GM18505 (cell line): ENCODE measurements around the gene PLEKHA5.
"Not testable (repeated sequence)": the region's sequence is repeated elsewhere in the genome, so short reads cannot be mapped to it uniquely, and the experiment has no call there.

Experiments
- ATAC-seq: cut with Tn5 transposase; IDR thresholded peaks from one replicate; pipeline ENCODE4 v1.9.1; 2021; ENCODE audit not compliant: unreplicated experiment
- POLR2A ChIP-seq: IDR thresholded peaks from 4 replicates; pipeline ENCODE4 v1.6.1; 2011; ENCODE audit warnings: borderline replicate concordance; ENCODE audit not compliant: insufficient read depth, insufficient read length; ENCODE audit errors: extremely low read depth

Gene PLEKHA5, protein sequence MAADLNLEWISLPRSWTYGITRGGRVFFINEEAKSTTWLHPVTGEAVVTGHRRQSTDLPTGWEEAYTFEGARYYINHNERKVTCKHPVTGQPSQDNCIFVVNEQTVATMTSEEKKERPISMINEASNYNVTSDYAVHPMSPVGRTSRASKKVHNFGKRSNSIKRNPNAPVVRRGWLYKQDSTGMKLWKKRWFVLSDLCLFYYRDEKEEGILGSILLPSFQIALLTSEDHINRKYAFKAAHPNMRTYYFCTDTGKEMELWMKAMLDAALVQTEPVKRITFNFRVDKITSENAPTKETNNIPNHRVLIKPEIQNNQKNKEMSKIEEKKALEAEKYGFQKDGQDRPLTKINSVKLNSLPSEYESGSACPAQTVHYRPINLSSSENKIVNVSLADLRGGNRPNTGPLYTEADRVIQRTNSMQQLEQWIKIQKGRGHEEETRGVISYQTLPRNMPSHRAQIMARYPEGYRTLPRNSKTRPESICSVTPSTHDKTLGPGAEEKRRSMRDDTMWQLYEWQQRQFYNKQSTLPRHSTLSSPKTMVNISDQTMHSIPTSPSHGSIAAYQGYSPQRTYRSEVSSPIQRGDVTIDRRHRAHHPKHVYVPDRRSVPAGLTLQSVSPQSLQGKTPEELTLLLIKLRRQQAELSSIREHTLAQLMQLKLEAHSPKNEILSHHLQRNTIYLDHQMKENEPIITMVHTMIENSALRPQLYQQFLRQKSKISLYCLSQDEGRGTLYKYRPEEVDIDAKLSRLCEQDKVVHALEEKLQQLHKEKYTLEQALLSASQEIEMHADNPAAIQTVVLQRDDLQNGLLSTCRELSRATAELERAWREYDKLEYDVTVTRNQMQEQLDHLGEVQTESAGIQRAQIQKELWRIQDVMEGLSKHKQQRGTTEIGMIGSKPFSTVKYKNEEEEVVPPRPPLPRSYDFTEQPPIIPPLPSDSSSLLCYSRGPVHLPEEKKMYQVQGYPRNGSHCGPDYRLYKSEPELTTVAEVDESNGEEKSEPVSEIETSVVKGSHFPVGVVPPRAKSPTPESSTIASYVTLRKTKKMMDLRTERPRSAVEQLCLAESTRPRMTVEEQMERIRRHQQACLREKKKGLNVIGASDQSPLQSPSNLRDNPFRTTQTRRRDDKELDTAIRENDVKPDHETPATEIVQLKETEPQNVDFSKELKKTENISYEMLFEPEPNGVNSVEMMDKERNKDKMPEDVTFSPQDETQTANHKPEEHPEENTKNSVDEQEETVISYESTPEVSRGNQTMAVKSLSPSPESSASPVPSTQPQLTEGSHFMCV

DNA sequence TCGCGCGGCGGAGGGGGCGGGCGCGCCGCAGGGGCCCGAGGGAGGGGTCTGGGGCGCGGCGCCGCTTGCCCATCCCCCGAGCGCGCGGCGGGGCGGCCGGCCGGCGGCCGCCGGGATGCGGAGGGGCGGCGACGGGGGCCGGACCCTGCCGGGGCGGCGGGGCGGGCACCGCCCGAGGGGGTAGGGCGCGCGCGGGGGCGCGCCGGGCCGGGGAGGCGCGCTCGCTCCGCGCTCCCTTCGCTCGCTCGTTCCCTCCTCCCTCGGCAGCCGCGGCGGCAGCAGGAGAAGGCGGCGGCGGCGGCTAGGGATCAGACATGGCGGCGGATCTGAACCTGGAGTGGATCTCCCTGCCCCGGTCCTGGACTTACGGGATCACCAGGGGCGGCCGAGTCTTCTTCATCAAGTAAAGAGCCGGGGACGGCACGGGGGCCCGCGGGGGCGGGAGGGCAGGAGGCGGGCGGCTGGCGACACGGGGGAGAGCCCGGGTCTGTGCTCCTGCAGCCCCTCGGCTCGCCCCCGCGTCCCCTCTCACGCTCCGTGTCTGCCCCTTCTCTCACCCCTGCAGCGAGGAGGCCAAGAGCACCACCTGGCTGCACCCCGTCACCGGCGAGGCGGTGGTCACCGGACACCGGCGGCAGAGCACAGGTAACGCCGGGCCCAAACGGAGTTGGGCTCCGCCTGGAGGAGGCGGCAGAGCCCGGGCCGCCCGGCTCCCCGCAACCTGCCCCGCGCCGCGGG, at the start of gene PLEKHA5:
Gene PLEKHA5, plus strand, starts transcription at position 248 of the 738 bp plus-strand sequence. Its CDS starts 67 bp downstream, at position 315.
- no peak for TF ChIP-seq POLR2A
- ATAC-seq, result no peak

DNA sequence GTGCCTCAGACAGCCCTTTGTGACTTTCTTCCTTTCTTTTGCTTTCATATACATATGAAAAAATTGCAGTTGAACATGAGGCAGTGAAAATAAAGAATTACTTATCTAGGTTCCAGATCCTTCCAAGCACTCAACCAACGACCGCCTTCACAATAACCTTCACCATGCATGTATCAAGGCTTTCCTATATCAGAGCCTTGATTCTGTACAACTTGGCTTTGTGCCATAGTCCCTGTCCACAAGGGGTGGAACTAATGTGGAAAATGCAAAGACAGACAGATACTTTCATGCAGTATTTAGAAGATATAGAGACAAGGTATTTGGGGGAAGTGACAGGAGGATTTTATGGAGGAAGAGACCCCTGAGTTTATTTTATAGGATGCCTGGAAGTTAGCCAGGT, 48.6 kb upstream of the PLEKHA5 start:
- no peak for TF ChIP-seq POLR2A

DNA sequence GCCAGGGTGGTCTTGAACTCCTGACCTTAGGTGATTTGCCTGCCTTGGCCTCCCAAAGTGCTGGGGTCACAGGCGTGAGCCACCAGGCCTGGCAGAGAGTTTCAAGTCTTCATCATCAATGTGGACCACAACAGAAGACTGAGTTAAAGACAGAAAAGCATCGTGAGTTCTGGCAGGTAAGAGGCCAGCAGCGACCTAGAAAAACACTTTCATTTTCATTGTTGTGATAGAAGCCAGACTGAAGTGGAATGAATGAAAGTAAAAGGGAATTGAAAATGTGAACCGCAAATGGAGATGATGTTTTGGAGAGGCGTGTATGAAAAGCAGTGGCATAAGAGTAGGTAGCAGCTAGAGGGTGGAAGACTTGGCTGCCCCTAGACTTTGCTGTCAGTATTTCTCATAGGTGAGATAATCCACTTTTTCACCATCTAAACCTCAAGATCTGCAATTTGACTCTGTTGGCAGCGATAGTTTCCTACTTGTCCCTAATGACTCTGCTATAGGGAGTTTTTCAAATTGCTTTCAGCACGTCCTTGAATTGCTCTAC, 47.1 kb upstream of the PLEKHA5 start:
- no peak for ATAC-seq
- TF ChIP-seq POLR2A, result no peak

More for the DNA sequence above, 48.6 kb upstream of the PLEKHA5 start:
- ATAC-seq, result no peak

DNA sequence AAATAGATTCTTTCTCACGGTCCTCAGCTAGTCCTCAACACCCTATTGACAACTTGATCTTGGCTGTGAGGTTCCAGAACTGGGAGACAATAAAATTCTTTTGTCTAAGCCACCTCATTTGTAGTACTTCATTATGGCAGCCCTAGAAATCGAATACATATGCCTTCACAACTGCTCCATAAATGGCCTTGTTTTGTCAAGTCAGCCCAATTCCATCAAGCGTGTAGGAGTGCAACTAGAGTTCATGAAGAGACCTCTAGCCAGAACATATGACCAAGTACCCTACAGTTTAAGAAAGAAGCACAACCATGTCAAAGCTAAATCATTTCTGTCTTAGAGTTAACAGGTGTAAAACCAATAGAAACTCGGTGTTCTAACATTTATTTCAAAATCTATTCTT, 45.0 kb upstream of the PLEKHA5 start:
- ATAC-seq, result no peak
- TF ChIP-seq POLR2A, result no peak

DNA sequence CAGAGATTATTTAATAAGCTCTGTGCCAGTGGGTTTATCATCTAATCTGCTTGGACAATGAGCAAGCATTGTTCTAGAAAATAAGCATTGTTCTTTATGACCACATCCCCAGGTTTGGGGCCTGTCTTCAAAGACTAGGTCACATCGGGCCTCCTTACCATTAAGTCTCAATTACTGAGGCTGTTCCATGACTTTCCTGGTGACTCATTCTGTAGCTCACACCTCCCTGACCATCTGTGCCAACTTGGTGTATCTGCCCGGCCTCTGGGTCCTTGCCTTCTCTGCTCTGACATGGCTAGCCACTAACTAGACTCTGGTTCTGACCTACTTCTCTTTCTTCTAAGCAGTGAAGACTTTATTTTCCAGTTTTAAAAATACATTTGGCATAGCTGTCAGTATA, 44.4 kb upstream of the PLEKHA5 start:
- no peak for TF ChIP-seq POLR2A
- no peak for ATAC-seq

DNA sequence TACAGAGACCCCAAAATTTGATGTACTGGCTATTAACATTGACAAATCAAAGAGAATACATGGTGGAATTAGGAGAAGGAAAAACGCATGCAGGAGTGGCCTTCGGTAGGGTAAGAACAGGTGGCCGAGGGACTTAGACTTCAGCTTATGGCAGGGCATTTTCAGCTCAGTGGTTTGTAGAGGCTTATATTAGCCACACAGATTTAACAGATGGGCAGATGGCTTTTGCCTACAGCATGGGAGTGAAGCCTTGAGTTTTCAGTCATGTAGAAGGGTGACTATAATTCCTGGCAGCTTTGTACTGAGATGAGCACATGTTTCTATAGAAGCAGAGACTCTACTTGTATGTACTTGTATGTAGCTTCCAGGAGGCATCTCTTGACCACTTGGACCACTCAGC, 40.9 kb upstream of the PLEKHA5 start:
- ATAC-seq, result no peak
- no peak for TF ChIP-seq POLR2A

DNA sequence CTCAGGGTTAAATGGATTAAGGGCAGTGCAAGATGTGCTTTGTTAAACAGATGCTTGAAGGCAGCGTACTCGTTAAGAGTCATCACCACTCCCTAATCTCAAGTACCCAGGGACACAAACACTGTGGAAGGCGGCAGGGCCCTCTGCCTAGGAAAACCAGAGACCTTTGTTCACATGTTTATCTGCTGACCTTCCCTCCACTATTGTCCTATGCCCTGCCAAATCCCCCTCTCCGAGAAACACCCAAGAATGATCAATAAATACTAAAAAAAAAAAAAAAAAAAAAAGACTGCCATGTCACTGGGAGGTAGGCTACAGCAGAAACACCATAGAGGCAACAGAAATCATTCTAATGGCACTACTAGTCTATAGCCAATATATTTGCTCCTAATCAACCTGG, 37.1 kb upstream of the PLEKHA5 start:
- ATAC-seq, result not testable (repeated sequence)

DNA sequence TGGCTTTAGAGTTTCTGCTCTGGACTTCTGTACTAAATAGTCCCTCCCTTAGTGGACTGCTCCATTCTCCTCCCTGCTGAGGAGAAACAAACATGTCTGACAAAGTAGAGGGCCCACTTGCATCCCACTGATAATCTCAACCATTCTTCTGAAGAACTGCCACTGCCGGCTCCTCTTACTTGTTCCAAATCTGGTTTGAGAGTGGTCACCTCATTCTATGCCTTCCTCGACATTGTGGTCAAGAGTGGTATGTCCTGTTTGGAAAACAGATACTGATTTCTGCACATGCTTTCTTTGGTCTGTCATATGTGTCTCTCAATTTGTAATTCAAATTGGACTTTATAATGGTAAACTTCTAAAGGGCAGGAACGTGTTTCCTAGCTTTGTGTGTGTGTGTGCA, 36.3 kb upstream of the PLEKHA5 start:
- TF ChIP-seq POLR2A, result no peak
- no peak for ATAC-seq

DNA sequence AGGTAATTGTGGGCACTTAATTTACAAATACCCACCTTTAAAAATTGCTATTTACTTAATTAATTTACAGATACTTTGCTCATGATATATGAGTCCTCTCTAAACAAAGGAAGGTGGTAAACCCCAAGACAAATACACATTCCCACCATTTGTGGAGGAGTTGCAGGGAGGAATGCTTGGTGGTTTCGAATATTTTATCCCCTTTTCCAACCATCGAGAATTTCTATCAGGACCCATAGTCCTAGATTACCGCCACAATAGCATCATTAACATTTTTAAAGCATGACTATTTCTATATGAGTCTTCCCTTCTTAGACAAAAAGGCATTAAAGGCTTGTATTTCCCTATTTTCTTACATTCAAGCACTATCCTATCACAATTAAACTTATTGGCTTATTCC, 34.2 kb upstream of the PLEKHA5 start:
- no peak for ATAC-seq
- TF ChIP-seq POLR2A, result no peak

DNA sequence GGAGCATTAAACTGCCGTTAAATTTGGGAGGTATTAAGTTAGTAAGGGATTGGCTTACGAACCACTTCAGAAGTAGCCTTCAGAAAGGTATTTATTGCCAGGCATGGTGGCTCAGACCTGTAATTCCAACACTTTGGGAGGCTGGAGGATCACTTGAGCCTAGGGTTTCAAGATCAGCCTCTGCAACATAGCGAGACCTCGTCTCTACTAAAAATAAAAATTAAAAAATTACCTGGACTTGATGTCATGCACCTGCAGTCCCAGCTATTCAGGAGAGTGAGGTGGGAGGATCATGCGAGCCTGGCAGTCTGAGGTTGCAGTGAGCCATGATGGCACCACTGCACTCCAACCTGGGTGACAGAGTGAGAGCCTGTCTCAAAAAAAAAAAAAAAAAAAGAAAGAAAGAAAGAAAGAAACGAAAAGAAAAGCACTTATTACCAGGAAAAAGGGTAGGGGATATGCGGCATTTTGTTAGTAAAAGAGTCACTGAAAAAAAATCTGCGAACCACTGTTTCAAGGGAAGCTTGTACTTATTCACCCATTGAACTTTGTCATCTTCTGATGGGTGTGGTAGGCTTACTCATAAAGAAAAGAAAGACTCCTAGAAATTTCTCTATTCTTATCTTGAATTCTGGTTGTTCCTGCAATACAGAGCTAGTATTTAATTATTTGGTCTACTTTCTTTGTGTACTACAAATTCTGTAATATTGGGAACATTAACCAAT, 33.6 kb upstream of the PLEKHA5 start:
- ATAC-seq, result no peak
- no peak for TF ChIP-seq POLR2A

DNA sequence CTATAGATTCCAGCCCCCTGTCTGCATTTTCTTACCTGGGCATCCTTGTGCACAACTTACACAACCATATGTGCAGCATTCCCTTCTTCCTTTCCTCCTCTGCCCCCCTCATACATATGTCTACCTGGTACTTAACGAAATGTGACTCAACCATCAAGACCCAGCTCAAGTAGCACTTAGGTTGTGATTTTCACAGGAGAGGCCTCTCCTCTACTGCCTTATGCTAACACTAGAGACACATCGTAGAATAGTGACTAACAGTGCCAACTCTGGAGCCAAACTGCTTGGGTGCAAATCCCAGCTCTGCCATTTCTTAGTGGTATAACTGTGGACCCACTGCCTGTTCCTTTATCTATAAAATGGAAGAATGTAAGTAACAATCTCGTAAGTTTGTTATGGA, 24.1 kb upstream of the PLEKHA5 start:
- ATAC-seq, result no peak
- no peak for TF ChIP-seq POLR2A

DNA sequence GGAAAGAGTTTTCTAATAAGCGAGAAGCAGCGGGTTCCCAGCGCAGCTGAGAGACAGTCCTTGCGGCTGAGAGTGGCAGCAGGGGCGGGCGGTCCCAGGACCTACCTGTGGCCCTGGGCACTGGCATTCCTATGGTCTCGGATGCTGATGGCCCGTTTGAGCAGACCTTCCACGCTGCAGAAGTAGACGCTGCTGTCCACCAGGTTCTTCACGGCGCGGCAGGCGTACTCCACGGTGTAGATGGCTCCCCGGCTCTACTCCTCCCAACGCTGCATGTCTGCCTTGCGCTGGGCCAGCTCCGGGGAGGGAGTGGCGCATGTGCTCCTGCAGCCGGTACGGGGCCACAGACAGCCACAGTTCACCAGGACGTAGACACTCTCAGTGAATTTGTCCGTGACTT, 21.8 kb upstream of the PLEKHA5 start:
- ATAC-seq, result no peak
- TF ChIP-seq POLR2A, result no peak
